T-helper 2 cell (primary cell): ENCODE results near the gene HDLBP.
"Not testable (repeated sequence)": the region's sequence is repeated elsewhere in the genome, so short reads cannot be mapped to it uniquely, and the experiment has no call there.

Experiments
- DNase-seq, 5 experiments: peaks; one replicate each; pipeline versions ENCODE4 v3.0.0 to v3.0.0-alpha.2; 2012 to 2022

HDLBP gene

DNA sequence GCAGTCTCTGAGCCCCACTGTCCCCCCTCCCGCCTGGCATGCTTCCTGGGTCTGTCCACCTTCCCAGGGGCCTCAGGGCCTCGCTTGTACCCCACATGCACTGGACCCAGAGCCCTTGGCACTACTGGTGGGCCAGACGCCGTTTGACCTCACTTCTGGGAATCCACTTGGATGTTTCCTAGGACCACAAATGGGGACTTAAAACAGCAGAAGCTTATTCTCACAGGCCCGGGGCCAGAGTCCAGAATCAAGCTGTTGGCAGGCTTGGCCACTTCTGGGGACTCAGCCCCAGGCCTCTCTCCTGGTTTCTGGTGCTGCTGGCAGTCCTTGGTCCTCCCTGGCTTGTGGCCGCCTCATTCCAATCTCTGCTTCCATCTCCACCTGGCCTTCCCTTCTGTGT lies 107.4 kb downstream of the HDLBP start:
- DNase-seq = no peak

DNA sequence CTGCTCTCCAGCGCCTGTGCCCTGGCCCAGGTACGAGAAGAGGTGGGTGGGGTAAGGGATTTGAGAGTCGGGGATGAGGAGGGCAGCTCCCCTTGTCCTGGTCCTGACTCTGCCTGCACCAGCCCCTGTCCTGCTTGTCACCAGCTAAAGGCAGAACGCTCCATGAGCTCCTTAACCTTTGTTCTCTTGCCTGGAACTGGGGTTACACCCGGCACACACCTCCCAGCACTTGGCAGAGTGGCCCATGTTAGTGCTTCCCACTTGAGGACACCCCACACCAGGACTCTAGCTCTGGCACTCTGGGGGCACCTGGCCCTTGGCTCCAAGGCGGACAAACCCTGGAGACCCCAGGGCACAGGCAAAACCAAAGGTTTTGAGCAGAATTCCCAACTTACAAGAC lies 107.8 kb downstream of the HDLBP start:
- no peak for DNase-seq

GRCh38 chr2:241207151-241207550 lies 108.3 kb downstream of the HDLBP start:
- no peak for DNase-seq

GRCh38 chr2:241205086-241205485 lies 110.4 kb downstream of the HDLBP start:
- no peak for DNase-seq

DNA sequence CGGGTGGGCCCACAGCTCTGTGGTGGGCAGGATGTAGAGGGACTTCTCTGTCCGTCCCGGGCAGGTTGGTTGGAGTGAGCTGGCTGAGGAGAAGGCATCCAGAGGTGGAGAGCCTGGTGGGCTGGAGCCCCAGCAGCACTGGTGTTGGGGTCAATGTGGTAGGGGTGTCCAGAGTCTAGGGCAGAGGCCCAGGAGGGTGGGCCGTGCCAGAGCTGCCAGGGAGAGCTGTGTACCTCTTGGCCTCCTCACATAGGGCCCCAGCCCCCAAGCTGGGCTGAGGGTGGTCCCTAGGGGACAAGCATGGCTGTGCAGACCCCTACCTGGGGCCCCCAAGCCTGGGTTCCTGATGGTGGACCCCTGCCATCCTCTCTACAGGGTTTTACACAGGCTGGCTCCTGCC lies 111.0 kb downstream of the HDLBP start:
- no peak for DNase-seq

- no peak for DNase-seq
These were observed 111.5 kb downstream of the HDLBP start for GRCh38 chr2:241204010-241204384.

DNA sequence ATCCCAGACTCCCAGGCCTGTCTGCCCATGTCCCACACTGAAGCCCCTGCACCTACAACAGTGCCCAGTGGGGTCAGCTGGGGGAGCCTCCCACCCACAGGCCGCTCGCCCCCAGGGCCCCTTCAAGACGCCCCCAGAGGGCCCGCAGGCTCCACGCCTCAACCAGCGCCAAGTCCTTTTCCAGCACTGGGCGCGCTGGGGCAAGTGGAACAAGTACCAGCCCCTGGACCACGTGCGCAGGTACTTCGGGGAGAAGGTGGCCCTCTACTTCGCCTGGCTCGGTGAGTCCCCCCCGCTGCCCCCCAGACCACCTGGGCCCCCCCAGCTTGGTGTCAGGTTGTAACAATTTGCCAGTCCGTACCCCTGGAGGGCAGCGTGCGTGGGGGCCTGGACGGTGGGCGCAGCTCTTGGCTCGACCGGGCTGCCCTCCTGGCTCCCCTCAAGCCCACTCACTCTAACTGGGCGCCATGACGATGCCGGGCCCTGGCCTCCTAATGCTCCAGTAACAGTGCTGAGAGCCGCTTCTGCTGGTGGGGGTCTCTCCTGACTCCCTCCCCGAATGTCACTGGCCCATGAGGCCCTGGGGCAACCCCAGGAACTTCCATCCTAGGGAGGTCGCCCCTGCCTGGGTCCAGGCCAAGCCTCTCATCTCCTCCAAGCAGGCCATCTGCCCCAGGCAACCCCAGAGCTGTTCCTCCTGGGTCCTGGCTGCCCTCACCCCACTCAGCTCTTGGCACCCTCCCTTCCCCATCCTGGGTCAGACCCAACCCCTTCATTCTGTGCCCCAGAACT lies 112.1 kb downstream of the HDLBP start:
- no peak for DNase-seq

DNA sequence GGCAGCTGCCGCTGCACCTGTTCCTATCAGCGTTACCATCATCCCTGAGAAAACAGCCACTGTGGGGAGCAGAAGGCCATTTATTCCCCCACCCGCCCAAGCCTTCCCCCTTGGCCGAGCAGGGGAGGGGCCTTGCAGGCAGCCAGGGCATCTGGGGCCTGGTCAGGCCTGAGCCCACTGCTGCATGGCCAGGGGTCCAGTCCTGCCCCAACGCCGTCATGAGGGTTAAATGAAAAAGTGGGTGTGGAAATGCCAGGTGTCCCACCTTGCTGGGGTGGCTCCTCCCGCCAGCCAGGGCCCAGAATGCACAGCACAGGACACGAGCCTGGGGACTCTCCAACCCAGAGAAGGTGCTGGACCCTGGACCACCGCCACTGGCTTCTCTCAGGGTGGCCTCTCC lies 112.8 kb downstream of the HDLBP start:
- DNase-seq = no peak

GRCh38 chr2:241202268-241202585 lies 113.2 kb downstream of the HDLBP start:
- DNase-seq = no peak

DNA sequence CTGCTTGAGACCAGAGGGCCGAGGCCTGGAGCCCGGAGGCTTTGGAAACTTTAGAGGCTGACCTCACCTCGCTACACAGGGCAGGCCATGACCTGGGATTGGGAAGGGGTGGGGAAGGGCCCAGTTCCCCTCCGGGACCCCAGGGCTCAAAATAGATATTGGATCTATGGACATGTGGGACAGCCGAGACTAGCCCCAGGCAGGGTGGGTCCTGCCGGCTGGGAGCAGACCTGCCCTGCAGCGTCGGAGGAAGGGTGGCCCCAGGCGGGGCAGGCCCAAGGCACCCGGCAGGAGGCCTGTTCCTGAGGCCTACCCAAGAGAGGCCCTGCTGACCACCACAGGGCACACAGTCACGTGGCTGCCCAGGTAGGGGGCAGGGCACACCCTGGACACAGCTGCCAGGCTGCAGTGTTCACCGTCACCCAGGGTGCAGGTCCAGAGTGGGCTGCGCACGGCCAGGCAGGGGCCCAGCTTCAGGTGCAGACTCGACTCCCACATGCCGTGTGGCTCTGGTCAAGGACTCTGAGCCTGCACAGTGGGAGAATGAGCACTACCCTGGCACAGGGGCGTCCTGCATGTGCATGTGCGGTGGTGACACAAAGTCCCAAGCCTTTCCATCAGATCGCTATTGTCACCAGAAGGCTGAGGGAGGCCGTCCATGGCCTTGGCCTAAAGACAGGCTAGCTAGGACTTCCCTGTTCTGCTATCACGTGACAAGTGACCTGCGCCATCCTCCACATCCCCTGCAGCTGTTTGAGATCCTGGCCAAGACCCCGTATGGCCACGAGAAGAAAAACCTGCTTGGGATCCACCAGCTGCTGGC lies 113.8 kb downstream of the HDLBP start:
- no peak for DNase-seq

DNA sequence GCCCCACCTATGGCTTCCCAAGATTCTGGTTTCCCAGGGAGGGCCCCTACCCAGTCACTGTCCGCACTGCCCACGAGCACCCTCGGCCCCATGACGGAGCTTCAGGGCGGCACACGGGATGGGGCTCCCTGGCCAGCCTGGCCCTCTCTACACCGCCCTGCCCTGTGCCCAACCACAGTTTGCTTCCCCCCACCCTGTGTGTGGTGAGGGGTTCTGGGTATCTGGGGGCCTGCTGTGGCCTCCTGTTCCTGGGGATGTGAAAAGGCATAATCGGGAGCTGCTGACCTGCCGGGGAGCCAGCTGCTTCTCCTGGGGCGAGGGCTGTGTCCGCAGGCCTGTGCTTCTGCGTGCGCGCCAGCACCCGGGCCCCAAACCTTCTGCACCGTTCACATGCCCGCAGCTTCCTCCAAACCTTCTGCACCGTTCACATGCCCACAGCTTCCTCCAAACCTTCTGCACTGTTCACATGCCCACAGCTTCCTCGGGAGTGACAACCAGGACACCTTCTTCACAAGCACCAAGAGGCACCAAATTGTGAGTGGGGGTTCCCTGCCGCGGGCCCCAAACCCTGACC lies 114.6 kb downstream of the HDLBP start:
- DNase-seq = no peak

GRCh38 chr2:241199897-241200821 lies 115.3 kb downstream of the HDLBP start:
- no peak for DNase-seq

DNA sequence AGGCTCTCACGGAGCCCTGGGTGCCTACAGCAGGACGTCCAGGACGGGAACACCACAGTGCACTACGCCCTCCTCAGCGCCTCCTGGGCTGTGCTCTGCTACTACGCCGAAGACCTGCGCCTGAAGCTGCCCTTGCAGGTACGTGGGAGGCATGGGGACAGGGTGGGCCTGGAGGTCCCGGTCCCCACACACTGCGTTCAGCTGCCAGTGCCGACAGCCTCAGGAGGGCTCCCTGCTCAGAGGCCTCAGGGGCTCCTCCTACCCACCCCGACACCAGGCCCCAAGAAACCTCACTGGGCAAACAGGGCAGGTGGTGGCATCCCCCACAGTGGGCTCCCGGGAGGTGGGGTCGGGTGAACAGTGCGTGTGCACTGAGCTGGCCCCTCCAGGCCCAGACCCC lies 116.2 kb downstream of the HDLBP start:
- DNase-seq = no peak

DNA sequence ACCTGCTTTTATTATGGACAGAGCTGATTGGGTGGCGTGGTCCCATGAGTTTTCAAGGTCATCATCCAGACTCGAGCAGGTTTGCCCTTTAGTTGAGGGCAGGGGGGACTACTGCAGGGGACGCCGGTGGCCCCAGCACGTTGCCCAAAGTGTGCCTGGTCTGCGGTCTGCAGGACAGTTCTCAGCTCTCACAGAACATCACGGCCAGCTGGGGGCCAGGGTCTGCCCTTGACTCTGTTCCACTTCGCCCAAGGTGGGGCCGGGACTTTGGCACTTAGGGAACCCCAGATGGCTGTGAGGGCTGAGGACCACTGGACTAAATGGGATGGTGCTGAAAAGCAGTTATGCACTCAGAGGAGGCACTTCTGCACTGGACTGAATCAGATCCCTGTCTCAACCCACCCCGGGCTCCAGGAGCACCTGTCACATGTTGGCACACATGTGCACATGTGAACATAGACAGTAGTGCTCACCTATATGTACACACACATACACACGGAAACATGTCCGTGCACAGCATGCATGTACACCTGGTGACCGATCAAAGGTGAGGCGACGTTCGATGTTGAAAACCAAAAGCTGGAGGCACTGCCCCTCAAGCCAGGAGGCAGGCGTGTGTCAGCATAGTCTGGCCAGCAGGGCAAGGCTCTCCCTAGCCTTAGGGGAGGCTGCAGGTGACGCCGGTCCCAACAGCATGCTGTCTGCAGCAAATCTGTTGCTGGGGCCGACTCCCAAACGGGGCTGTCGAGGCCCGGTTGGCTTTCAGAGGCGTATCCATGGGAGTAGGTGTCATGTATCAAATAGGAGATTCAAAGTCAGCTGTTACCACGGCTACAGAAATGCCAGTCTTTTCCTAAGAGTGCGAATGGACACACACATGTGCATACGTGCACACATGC lies 116.8 kb downstream of the HDLBP start:
- no peak for DNase-seq

- no peak for DNase-seq
These were observed 117.5 kb downstream of the HDLBP start for GRCh38 chr2:241197947-241198346.

GRCh38 chr2:241197246-241197645 lies 118.2 kb downstream of the HDLBP start:
- not testable (repeated sequence) for DNase-seq

GRCh38 chr2:241195506-241196130 lies 119.9 kb downstream of the HDLBP start:
- DNase-seq = no peak

DNA sequence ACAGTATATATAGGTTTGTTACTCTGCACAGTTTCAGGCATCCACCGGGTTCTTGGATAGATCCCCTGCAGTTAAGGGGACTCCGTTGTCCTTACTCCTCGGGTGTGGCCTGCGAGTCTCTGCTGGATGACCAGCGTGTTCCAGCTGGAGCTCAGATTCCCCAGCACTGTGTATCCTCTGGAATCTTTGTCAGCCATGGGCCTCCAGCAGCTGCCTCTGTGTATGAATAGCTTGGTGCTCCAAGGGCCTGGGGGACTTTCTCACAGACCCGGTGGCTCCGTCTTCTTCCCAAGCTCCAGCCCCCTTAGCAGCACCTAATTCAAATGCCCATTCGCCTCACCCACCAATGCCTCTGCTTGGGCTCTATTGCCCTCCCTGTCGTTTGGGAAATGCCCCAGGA lies 120.7 kb downstream of the HDLBP start:
- DNase-seq = no peak

DNA sequence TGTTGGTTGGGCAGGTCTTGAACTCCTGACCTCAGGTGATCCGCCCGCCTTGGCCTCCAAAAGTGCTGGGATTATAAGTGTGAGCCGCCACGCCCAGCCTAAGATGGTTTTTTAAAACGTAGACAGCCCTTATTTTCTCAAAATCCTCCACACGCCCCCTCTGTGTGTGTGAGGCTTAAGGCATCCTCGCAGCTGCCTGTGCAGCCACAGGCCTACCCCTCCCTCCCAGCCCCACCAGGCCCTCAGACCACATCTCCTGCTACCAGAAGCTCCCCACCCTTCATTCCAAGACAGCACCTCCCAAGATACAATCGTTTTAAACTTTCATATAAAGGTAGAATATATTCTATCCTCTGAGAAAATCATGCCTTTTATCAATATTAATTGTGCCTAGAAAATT lies 122.2 kb downstream of the HDLBP start:
- no peak for DNase-seq

DNA sequence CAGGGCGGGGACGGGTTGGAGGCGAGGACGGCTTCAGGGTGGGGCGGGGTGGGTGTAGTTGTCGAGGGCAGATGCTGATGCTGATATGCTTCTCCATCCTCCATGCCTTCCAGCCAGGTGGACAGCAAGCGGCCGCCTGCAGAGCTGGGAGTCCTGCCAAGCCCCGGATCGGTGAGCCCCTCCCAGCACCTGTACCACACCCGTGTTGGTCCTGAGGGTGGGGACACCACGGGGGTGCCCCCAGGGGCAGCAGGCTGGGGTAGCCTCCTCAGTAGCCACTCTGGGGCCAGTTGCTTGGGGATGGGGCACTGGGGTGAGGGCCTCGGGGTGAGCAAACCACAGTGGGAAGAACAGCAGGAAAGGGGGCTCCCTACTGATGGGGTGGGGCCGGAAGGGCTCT lies 124.4 kb downstream of the HDLBP start:
- no peak for DNase-seq

DNA sequence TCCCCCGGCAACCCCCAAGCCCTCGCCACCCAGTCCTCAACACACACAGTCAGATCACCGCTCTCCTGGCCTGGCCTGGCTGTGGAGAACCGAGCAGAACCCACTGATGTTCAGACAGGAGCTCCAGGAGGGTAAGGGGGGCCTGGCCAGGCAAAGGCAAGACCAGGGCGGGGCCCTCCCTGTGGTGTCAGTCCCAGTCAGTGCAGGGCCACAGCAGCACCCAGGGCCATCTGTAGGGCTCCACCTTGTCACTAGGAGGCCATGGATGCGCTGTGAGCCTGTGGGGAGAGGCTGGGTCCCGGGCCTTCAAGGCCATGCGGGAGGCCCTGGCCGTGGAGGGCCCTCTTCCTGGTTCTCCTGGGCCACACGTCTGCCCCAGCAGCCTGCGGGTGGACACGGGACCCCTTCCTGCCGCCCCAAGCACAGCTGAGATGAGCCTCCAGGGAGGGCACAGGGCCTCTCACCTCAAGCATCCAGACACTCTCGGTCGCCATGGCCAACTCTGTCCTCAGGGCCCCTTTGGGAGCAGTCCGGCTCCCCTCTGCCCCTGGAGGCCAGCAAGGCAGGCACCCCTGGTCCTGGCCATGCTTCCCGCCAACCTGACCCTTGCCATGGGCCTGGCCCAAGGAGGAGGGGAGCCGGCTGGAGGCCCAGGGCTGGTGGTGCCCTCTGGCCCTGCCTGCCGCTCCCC lies 125.0 kb downstream of the HDLBP start:
- no peak for DNase-seq
